ENCODE measurements around the gene TAF4. TPM values are rescaled to one million over a fixed set of nuclear protein-coding genes. Genes with fewer than 3 reads are reported as not detected.

TAF4 gene
- total RNA-seq, 1 experiment from 2014 or later, result 21.0 TPM

DNA sequence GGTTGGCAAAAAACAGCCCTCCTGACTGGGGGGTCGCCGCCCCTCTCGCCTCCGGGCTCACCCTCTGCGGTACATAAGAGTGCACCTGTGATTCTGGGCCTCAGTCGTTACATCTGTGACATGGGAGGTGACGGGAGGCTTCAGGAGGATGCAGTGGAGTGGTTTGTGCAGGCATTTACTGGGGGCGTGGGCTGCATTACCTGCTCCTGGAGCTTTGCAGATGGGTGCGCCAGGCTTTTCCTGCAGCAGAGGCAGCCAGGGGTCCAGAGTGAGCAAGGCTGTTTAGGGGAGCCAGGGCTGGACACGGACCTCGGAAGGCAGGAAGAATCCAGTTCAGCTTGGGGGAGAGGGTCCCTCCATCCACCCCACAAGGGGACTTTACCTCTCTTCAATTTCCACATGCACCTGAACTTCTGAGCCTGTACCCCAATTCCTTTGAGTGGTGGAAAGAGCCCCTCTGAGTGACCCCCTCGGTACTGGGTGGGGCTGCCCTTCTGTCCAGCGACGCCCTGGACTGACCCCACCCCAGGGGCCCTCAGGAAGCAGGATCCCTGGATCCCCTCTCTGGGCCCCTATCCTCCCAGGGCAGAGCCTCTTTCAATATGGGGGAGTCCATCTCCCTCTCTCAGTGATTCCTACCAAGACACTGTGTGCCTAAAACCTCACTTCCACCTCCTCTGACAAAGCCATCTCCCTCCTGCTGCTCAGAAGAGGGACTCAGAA is 134.0 kb downstream of the TAF4 start:
- no peak for ATAC-seq
- no peak overlapping the region for H3K27ac ChIP-seq (ENCODE audit: low read length)
- H3K9me3 ChIP-seq (ENCODE audit: control insufficient read depth, insufficient read depth, low read depth, low read length), result no peaks in the 10 kb centered on the region
- ChIA-PET CTCF (no interaction called here), POLR2A (no interaction called here)
- intact Hi-C loops (cut with micrococcal nuclease; ENCODE audit: unreplicated experiment) (no loop called here), in situ Hi-C loops (cut with HindIII; ENCODE audit: low pct_unique_long_range_greater_than_20kb, low sequenced_read_pairs) (no loop called here)
- TF ChIP-seq POLR2AphosphoS5 (IDR thresholded peaks at IDR 0.05; ENCODE audit: low read depth, low read length), result no peak
- TF ChIP-seq SIN3A (IDR thresholded peaks at IDR 0.05; ENCODE audit: borderline replicate concordance, insufficient read depth, low read depth, low read length), result no peak
- TF ChIP-seq, protein P1, sequence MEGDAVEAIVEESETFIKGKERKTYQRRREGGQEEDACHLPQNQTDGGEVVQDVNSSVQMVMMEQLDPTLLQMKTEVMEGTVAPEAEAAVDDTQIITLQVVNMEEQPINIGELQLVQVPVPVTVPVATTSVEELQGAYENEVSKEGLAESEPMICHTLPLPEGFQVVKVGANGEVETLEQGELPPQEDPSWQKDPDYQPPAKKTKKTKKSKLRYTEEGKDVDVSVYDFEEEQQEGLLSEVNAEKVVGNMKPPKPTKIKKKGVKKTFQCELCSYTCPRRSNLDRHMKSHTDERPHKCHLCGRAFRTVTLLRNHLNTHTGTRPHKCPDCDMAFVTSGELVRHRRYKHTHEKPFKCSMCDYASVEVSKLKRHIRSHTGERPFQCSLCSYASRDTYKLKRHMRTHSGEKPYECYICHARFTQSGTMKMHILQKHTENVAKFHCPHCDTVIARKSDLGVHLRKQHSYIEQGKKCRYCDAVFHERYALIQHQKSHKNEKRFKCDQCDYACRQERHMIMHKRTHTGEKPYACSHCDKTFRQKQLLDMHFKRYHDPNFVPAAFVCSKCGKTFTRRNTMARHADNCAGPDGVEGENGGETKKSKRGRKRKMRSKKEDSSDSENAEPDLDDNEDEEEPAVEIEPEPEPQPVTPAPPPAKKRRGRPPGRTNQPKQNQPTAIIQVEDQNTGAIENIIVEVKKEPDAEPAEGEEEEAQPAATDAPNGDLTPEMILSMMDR (IDR thresholded peaks at IDR 0.05), result no peak
- TF ChIP-seq, protein P2, sequence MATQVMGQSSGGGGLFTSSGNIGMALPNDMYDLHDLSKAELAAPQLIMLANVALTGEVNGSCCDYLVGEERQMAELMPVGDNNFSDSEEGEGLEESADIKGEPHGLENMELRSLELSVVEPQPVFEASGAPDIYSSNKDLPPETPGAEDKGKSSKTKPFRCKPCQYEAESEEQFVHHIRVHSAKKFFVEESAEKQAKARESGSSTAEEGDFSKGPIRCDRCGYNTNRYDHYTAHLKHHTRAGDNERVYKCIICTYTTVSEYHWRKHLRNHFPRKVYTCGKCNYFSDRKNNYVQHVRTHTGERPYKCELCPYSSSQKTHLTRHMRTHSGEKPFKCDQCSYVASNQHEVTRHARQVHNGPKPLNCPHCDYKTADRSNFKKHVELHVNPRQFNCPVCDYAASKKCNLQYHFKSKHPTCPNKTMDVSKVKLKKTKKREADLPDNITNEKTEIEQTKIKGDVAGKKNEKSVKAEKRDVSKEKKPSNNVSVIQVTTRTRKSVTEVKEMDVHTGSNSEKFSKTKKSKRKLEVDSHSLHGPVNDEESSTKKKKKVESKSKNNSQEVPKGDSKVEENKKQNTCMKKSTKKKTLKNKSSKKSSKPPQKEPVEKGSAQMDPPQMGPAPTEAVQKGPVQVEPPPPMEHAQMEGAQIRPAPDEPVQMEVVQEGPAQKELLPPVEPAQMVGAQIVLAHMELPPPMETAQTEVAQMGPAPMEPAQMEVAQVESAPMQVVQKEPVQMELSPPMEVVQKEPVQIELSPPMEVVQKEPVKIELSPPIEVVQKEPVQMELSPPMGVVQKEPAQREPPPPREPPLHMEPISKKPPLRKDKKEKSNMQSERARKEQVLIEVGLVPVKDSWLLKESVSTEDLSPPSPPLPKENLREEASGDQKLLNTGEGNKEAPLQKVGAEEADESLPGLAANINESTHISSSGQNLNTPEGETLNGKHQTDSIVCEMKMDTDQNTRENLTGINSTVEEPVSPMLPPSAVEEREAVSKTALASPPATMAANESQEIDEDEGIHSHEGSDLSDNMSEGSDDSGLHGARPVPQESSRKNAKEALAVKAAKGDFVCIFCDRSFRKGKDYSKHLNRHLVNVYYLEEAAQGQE (IDR thresholded peaks at IDR 0.05; ENCODE audit: insufficient read depth in 1 of 2, low read depth in 2 of 2, low read length in 1 of 2), result no peak
- no peak for TF ChIP-seq TCF7L2 (IDR thresholded peaks at IDR 0.05; ENCODE audit: low read depth, low read length)
- no TSS peak for BruUV-seq (replicated peaks)
- no peaks in the 10 kb centered on the region for H3K27me3 ChIP-seq (ENCODE audit: control insufficient read depth, insufficient read depth, low read length)
- no peak overlapping the region for H3K4me3 ChIP-seq (ENCODE audit: low read depth in 2 of 2, low read length in 2 of 2)
- H3K36me3 ChIP-seq (ENCODE audit: control insufficient read depth, insufficient read depth, low read length), result no peaks in the 10 kb centered on the region
- no peak for DNase-seq (ENCODE audit: low read depth, low spot score)
- no peaks in the 10 kb centered on the region for H3K4me1 ChIP-seq (ENCODE audit: control insufficient read depth, insufficient read depth, low read length)

DNA sequence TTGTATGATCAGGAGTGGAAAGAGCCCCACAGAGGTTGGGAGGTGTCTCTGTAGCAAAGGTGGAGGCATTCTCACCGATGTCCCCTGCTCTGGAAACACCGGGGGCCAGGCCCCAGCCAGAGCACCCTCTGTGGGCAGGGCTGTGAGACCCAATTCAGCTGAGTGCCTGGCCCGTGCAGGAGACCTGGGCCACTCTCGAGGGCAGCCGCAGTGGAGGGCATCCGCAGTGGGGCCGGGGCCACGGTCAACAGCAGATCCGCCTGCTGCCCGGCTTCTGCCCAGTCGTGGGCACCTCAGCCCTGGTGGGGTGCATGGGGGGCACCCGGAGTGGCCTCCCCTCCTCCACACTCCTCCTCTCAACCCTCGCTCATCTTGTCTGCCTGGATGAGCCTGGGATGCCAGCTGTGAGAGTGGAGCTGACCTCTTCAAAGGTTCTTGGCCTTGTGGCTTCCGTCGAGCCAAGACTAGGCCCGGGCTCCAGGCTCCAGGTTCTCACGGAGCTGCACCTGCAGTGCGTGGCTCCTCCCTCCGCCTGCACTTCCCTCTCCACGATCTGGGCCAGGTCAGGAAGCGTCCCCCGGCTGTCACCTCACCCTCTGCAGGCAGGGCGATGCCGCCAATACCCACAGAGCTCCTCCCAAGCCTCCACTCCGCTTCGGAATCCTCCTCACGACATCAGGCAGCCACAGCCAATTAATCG is 134.8 kb downstream of the TAF4 start:
- intact Hi-C loops (cut with micrococcal nuclease; ENCODE audit: unreplicated experiment), result no loop called here

More for the DNA sequence above, 134.8 kb downstream of the TAF4 start:
- Histone ChIP-seq H3K9me3 (ENCODE audit: control insufficient read depth, insufficient read depth, low read depth, low read length) (no peaks in the 10 kb centered on the region), H3K27ac (ENCODE audit: low read length) (no peak overlapping the region), H3K4me1 (ENCODE audit: control insufficient read depth, insufficient read depth, low read length) (no peaks in the 10 kb centered on the region), H3K4me3 (ENCODE audit: low read depth in 2 of 2, low read length in 2 of 2) (no peak overlapping the region), H3K27me3 (ENCODE audit: control insufficient read depth, insufficient read depth, low read length) (no peaks in the 10 kb centered on the region), H3K36me3 (ENCODE audit: control insufficient read depth, insufficient read depth, low read length) (no peaks in the 10 kb centered on the region)
- ATAC-seq (no peak), DNase-seq (ENCODE audit: low read depth, low spot score) (no peak)
- in situ Hi-C loops (cut with HindIII; ENCODE audit: low pct_unique_long_range_greater_than_20kb, low sequenced_read_pairs), result no loop called here
- CTCF ChIA-PET, result no interaction called here
- no peak for TF ChIP-seq SIN3A (IDR thresholded peaks at IDR 0.05; ENCODE audit: borderline replicate concordance, insufficient read depth, low read depth, low read length)
- TF ChIP-seq POLR2AphosphoS5 (IDR thresholded peaks at IDR 0.05; ENCODE audit: low read depth, low read length), result no peak
- TF ChIP-seq TCF7L2 (IDR thresholded peaks at IDR 0.05; ENCODE audit: low read depth, low read length), result no peak
- TF ChIP-seq, protein P1 (IDR thresholded peaks at IDR 0.05), result no peak
- TF ChIP-seq, protein P2 (IDR thresholded peaks at IDR 0.05; ENCODE audit: insufficient read depth in 1 of 2, low read depth in 2 of 2, low read length in 1 of 2), result no peak
- no TSS peak for BruUV-seq (replicated peaks)
- POLR2A ChIA-PET, result no interaction called here

Measured in Panc1 (cell line).